C4-2B (cell line): Measurements from ENCODE around the gene KCNH8.

Source experiments
- ZFX ChIP-seq: fragments of 450-650 bp; IDR thresholded peaks from 2 replicates; pipeline ENCODE4 v1.6.1; 2017
- TF ChIP-seq, protein P1 (sequence below): fragments of 450-650 bp; conservative IDR thresholded peaks from 2 replicates; pipeline ENCODE4 v1.5.1; 2017; ENCODE audit warnings: mild to moderate bottlenecking

DNA sequence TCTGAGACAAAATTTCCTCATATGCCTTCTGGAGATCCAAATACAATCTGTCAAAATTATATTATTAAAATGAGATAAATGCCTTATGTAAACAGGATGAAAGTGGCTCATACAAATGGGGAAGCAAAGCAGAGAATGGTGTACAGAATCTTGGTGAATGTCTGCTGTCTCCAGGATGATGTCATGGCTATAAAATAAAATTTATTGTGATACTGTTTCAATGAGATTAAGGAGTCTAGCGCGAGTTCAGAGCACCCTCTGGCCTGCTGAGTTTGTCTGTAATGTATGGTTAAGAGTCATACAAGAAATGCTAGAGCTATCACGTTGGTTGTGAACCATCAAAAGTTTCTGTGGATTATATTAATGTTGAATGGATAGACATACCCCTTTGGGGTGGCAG is 426.0 kb downstream of the KCNH8 start:
- TF ChIP-seq, protein P1, sequence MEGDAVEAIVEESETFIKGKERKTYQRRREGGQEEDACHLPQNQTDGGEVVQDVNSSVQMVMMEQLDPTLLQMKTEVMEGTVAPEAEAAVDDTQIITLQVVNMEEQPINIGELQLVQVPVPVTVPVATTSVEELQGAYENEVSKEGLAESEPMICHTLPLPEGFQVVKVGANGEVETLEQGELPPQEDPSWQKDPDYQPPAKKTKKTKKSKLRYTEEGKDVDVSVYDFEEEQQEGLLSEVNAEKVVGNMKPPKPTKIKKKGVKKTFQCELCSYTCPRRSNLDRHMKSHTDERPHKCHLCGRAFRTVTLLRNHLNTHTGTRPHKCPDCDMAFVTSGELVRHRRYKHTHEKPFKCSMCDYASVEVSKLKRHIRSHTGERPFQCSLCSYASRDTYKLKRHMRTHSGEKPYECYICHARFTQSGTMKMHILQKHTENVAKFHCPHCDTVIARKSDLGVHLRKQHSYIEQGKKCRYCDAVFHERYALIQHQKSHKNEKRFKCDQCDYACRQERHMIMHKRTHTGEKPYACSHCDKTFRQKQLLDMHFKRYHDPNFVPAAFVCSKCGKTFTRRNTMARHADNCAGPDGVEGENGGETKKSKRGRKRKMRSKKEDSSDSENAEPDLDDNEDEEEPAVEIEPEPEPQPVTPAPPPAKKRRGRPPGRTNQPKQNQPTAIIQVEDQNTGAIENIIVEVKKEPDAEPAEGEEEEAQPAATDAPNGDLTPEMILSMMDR, result no peak
- TF ChIP-seq ZFX, result no peak
